ENCODE results near the gene SRC. TPM values are rescaled to one million over a fixed set of nuclear protein-coding genes. Genes with fewer than 3 reads are reported as not detected.
"Not testable (repeated sequence)": the region's sequence is repeated elsewhere in the genome, so short reads cannot be mapped to it uniquely, and the experiment has no call there.

The SRC gene
- total RNA-seq, 4 donors from 2014 or later, result 23.4 to 36.9 (median 29.0) TPM

GRCh38 chr20:37366743-37367142 lies 20.8 kb downstream of the SRC start:
- H3K4me3 ChIP-seq, result no peak overlapping the region
- H3K27me3 ChIP-seq, result no peaks in the 10 kb centered on the region
- peaks cover 0 to 16% (median 0%) of the 10 kb centered on the region in 3 donors for H3K36me3 ChIP-seq
- TF ChIP-seq POLR2A (IDR thresholded peaks at IDR 0.05) (no peak), EP300 (IDR thresholded peaks at IDR 0.05) (no peak)
- TF ChIP-seq, protein P1, sequence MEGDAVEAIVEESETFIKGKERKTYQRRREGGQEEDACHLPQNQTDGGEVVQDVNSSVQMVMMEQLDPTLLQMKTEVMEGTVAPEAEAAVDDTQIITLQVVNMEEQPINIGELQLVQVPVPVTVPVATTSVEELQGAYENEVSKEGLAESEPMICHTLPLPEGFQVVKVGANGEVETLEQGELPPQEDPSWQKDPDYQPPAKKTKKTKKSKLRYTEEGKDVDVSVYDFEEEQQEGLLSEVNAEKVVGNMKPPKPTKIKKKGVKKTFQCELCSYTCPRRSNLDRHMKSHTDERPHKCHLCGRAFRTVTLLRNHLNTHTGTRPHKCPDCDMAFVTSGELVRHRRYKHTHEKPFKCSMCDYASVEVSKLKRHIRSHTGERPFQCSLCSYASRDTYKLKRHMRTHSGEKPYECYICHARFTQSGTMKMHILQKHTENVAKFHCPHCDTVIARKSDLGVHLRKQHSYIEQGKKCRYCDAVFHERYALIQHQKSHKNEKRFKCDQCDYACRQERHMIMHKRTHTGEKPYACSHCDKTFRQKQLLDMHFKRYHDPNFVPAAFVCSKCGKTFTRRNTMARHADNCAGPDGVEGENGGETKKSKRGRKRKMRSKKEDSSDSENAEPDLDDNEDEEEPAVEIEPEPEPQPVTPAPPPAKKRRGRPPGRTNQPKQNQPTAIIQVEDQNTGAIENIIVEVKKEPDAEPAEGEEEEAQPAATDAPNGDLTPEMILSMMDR (IDR thresholded peaks at IDR 0.05), result no peak
- 54 to 79% methylated on average over 2 of the region's 2 CpGs for WGBS, 2 donors
- H3K9me3 ChIP-seq, result no peaks in the 10 kb centered on the region
- H3K4me1 ChIP-seq, result no peaks in the 10 kb centered on the region
- no peak for DNase-seq (ENCODE audit: low spot score in 2 of 2)
- H3K27ac ChIP-seq, result no peak overlapping the region

DNA sequence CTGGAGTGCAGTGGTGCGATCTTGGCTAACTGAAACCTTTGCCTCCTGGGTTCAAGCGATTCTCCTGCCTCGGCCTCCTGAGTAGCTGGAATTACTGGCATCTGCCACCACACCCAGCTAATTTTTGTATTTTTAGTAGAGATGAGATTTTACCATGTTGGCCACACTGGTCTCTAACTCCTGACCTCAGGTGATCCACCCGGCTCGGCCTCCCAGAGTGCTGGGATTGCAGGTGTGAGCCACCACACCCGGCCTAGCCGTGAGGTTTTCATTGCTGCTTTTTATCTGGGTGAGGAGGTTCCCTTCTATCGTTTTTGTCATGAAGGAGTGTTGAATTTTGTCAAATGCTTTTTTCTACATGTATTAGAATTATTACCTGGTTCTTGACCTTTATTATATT lies 23.9 kb downstream of the SRC start:
- TF ChIP-seq, protein P1 (IDR thresholded peaks at IDR 0.05), result no peak
- TF ChIP-seq POLR2A (IDR thresholded peaks at IDR 0.05) (no peak), EP300 (IDR thresholded peaks at IDR 0.05) (no peak)
- DNase-seq (ENCODE audit: low spot score in 2 of 2), result no peak
- H3K27me3 ChIP-seq, result no peaks in the 10 kb centered on the region
- no peaks in the 10 kb centered on the region for H3K9me3 ChIP-seq
- H3K4me3 ChIP-seq, result no peak overlapping the region
- H3K4me1 ChIP-seq, result no peaks in the 10 kb centered on the region
- WGBS, 2 donors, result 92 to 96% methylated on average over 8 of the region's 8 CpGs
- H3K27ac ChIP-seq, result no peak overlapping the region
- H3K36me3 ChIP-seq, result peaks cover 0 to 16% (median 0%) of the 10 kb centered on the region in 3 donors

- 93% methylated on average over 9 of the region's 9 CpGs for WGBS, 2 donors
- H3K36me3 ChIP-seq, result peaks cover 0 to 12% (median 0%) of the 10 kb centered on the region in 3 donors
Measured at GRCh38 chr20:37371845-37372244, 25.9 kb downstream of the SRC start.

GRCh38 chr20:37372441-37372840 lies 26.5 kb downstream of the SRC start:
- H3K4me1 ChIP-seq, result no peaks in the 10 kb centered on the region
- H3K27me3 ChIP-seq, result no peaks in the 10 kb centered on the region
- no peak overlapping the region for H3K27ac ChIP-seq
- DNase-seq (ENCODE audit: low spot score in 2 of 2), result no peak
- TF ChIP-seq EP300 (IDR thresholded peaks at IDR 0.05), result no peak
- TF ChIP-seq POLR2A (IDR thresholded peaks at IDR 0.05), result no peak
- TF ChIP-seq, protein P1 (IDR thresholded peaks at IDR 0.05), result no peak
- no peak overlapping the region for H3K4me3 ChIP-seq
- WGBS, 2 donors, result 86 to 93% methylated on average over 3 of the region's 3 CpGs
- H3K9me3 ChIP-seq, result no peaks in the 10 kb centered on the region
- H3K36me3 ChIP-seq, result peaks cover 0 to 7% (median 0%) of the 10 kb centered on the region in 3 donors

More at GRCh38 chr20:37371845-37372244, 25.9 kb downstream of the SRC start:
- DNase-seq (ENCODE audit: low spot score in 2 of 2); H3K9me3 ChIP-seq; H3K27me3 ChIP-seq; H3K27ac ChIP-seq; H3K4me1 ChIP-seq; H3K4me3 ChIP-seq: not testable (repeated sequence)

DNA sequence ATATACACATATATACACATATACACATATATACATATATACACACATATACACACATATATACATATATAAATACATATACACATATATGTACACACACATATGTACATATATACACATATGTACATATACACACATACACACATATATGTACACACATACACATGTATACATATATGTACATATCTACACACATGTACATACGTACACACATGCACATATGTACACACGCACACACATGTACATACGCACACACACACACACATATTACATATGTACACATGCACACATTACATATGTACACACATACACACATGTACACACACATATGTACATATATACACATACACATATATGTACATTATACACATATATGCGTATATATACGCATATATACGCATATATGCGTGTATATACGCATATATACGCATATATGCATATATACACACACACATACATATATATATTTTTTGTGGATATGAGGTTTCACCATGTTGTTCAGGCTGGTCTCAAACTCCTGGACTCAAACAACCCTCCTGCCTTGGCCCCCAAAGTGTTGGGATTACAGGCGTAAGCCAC lies 27.2 kb downstream of the SRC start:
- DNase-seq (ENCODE audit: low spot score in 2 of 2), result no peak
- no peaks in the 10 kb centered on the region for H3K4me1 ChIP-seq
- 95% methylated on average over 10 of the region's 10 CpGs for WGBS, 2 donors
- peaks cover 0 to 7% (median 0%) of the 10 kb centered on the region in 3 donors for H3K36me3 ChIP-seq
- TF ChIP-seq POLR2A (IDR thresholded peaks at IDR 0.05) (no peak), EP300 (IDR thresholded peaks at IDR 0.05) (no peak)
- TF ChIP-seq, protein P1 (IDR thresholded peaks at IDR 0.05), result no peak
- no peaks in the 10 kb centered on the region for H3K27me3 ChIP-seq
- H3K4me3 ChIP-seq, result no peak overlapping the region
- H3K27ac ChIP-seq, result no peak overlapping the region
- H3K9me3 ChIP-seq, result no peaks in the 10 kb centered on the region

All from tibial nerve (tissue), 4 donors.